ENCODE results near the gene GTPBP4.
"Not testable (repeated sequence)": the region's sequence is repeated elsewhere in the genome, so short reads cannot be mapped to it uniquely, and the experiment has no call there.

GTPBP4 gene

DNA sequence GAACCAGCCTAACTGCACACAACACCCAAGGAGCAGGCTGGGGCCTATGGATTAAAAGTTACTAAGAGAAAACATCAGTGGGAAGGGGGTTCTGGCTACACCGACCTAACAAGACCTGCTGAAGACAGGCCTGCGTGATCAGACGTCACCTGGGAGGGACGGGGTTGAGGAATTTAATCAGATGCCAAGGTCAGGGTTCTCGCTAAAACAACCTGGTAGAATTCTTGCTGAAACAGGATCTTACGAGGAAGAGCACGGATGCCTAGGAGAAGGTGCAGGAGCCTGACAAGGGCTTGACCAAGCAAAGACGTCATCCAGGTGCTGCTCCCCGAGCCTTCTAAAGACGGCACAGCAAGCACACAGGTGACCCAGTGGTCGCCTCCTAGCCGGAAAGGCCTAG is 35.9 kb downstream of the GTPBP4 start:
- no peak for DNase-seq (ENCODE audit: low spot score)

DNA sequence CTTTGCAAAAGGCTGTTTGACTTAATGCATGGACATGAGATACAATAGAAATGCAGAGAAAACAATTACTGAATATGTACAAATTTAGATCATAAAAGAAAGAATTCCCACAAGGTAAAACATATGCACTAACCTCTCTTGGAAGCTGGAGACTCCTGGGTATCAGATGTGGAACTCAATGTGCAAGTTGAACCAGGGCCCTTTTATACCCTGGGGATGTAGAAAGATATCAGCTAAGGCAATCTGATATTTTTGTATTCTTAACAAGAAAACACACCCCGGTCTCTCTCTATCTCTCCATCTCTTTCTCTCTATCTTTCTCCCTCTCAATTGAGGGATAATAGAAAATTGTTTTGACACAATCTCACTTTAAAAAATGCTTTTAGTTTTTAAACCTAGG is 37.4 kb downstream of the GTPBP4 start, which contains the start of gene IDI2:
Gene IDI2 (minus strand): TSS at position 177 of the 400 bp plus-strand sequence. CDS start 1,136 bp downstream, outside the sequence.
- no peak for DNase-seq (ENCODE audit: low spot score)

DNA sequence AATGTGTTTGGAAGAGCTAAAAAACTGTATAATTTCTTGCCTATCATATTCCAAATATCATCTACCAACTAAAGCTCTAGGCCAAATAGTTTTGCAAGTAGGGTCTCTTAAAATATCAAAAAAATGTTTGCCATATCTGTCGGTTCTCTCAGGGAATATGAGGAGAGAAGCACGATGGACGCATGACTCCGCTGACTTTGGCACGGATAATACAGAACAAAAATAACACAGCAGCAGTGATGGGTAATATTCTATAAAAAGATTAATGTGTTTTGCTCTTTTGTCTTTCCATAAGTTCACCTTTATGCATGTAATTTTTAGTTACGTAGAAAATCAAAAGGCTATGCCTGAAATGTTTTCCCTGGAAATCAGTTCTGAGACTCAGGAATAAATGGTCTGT is 38.3 kb downstream of the GTPBP4 start:
- DNase-seq (ENCODE audit: low spot score): no peak

DNA sequence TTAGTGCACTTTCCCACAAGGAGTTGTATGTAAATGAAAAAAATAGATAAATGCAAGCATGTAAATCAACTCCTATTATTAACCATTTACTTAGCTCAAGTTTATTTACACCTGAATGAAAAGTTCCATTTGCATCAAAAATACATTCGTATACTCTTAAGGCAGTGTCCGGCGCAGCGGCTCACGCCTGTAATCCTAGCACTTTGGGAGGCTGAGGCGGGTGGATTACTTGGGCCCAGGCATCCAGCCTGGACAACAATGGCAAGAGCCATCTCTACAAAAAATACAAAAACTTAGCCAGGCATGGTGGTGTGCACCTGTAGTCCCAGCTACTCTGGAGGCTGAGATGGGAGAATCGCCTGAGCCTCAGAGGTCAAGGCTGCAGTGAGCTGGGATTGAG is 41.6 kb downstream of the GTPBP4 start:
- no peak for DNase-seq (ENCODE audit: low spot score)

DNA sequence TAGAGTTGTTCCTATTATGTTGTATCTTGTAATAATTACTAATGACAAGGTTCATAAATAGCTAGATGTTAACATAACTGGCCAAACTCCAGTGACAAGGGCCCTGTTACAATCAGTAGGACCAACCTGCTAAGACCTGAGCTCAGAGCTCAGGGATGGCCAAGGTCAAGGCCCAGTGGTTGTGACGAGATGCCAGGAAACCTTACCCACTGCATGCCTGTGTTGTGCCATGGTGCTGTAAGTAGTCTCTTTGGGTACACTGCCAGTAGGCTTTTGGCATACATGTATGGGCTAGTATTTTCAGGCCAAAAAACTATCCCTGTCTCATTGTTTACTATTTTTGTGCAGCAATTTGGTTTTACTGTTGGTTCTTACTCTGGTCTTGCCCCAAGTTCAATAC is 45.4 kb downstream of the GTPBP4 start:
- DNase-seq (ENCODE audit: low spot score): no peak

DNA sequence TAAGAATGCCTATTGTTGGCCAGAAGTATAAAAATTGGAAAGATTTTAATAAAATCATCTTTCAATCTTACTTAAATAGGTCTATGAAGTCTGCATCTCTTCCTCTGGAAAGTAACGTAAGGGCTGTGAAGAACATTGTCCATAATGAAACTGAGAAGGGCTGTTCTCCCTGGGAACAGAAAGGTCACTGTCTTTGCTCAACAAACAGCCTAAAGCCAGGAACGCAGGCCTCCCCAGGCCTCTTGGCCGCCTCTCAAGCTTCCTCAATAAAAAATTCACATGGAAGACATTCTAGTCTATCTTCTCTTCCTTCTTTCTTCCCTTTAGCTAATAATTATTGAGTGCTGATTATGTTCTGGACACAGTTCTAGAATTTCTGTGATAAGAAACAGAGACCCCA is 46.5 kb downstream of the GTPBP4 start:
- no peak for DNase-seq (ENCODE audit: low spot score)

DNA sequence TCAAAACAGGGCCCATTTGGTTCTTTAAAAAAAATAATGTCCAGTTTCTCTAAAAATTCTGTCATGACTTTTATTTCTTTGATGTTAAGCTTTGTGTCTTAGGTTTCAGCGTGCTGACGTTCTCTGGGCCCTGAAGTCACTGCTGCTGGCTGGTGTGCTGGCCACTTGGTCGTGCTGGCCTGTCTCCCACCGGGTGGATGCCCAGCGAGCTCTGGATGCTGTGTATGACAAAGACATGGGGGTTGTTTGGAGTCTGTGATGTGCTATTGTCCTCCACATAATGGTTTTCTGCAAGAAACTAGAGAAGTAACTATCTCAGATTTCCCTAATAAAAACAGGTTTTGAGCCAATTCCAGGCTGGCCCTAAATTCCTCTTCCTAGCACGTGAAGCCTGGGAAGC is 47.0 kb downstream of the GTPBP4 start:
- DNase-seq (ENCODE audit: low spot score): no peak

DNA sequence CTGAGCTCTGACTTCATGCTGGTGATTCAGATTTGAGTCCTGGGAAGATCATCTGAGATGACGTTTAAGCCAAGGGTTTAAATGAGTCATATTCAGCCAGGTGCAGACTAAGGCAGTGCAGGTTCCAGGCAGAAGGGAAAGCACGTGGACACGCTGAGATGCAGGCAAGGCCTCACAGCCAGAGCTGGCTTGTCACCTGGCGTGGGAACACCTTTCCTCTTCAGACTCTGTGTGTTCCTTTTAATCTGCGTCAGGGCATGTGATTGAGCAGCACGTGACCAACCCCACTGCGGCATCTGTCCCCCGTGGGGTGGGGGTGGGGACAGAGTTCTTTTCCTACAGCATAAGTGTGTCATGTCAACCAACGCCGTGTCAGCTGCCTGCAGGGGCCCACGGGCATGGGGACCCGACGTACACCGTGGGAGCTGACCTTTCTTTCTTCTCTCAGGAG is 48.1 kb downstream of the GTPBP4 start:
- DNase-seq (ENCODE audit: low spot score): no peak

DNA sequence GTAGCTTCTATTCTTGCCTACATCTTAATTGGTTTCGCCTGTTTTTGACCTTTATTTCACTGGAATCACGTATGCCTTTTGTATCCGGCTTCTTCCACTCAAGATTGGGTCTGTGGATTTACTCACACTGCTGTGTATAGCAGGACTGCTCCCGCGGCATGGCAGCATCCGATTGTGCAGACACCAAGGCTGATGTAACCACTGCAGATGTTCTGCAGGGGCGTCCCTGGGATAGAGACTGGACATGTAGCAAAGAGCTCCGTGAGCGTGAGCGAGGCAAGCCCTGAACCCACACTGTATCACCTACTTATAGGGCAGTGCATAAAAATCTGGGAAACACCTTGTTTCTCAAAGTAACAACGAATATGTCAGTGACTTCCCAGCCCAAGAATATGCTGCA is 48.9 kb downstream of the GTPBP4 start:
- DNase-seq (ENCODE audit: low spot score): no peak

DNA sequence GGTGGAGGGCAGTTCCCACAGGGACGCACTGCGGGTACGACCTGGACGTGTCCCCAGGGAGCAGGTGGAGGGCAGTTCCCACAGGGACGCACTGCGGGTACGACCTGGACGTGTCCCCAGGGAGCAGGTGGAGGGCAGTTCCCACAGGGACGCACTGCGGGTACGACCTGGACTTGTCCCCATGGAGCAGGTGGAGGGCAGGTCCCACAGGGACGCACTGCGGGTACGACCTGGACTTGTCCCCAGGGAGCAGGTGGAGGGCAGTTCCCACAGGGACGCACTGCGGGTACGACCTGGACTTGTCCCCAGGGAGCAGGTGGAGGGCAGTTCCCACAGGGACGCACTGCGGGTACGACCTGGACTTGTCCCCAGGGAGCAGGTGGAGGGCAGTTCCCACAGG is 50.5 kb downstream of the GTPBP4 start:
- not testable (repeated sequence) for DNase-seq (ENCODE audit: low spot score)

DNA sequence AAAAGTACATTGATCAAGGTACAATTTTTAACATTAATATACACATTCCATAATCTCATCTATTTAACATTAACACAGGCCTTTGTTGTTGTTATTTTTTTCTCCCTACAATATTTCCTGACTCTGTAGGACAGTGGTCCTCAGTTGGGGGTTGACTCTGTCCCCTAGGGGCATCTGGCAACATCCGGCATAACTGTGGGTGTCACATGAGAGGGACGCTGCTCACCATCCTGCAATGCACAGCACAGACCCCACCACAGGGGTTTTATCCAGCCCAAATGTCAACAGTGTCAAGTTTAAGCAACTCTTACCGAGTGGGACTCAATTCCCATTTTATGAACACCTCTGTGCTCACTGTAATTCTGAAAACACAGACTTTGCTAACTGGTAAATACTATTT is 51.9 kb downstream of the GTPBP4 start:
- DNase-seq (ENCODE audit: low spot score): no peak

DNA sequence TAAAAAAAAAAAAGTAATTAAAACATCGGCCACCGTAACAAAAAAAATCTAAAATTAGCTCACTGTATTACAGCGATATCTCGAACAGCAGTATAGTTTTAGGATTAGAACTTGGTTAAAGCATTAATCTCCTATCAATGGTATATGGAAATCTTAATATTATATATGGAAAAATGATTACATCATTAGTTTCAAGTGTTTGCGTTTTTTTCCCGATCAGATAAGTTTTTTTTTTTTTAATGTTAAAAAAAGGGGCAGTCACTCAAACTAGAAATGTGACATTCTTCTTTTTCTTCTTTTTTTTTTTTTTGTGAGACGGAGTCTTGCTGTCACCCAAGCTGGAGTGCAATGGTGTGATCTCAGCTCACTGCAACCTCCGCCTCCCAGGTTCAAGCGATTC is 53.3 kb downstream of the GTPBP4 start:
- DNase-seq (ENCODE audit: low spot score): no peak

DNA sequence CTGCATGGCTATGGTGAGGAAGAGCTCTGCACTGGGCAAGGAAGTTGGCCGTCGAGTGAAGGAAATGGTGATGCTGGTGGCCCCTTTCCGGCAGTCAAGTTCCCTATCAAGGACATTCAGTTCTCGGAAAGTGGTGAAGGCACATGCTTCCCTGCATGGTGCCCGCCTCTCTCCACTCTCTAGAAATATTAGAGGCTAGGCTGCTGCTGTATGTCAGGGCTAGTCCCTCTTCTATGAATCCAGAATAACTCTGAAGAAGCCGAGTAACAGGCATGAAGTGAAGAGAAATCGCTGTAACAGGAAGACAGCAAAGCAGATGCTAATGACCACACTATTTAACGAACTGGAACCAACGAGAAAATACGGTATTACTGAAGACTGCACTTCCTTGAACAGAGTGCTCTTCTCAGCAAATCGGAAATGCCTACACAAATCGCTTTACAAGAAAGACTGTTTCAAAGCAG is 55.3 kb downstream of the GTPBP4 start:
- DNase-seq (ENCODE audit: low spot score): no peak

DNA sequence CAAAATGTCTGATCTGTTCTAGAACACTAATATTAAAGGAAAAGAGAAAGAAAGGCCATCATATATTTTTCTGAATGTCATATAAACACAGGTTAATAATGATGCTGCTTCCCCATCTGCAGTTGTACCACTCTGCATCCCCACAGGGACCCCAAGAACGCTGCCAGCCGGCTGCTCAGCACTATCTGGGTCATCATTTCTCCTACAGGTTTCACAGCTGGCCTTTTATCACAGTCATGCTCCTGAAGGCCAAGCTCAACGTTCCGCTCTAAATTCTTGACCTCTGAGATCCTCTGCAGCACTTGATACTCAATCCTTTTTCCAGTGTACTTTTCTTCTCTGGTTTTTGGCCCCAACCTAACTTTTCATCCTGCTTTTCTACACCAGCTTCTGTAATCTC is 55.9 kb downstream of the GTPBP4 start:
- no peak for DNase-seq (ENCODE audit: low spot score)

DNA sequence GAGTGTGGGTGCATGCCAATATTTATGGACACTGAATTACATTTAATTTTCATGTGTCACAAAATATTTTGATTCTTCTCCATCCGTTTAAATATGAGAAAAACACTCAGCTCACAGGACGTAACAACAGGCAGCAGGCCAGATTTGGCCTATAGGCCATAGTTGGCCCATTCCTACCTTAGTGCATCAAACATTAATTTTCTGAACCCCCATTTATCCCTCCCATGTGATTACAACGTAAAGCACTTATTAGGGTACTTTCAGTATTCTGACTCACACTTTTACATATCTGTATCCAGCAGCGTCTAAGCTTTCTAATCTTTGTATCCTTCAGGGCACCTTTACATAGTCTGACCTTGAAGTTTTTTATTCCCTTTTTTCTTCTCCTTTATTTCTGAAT is 56.7 kb downstream of the GTPBP4 start:
- DNase-seq (ENCODE audit: low spot score): no peak

DNA sequence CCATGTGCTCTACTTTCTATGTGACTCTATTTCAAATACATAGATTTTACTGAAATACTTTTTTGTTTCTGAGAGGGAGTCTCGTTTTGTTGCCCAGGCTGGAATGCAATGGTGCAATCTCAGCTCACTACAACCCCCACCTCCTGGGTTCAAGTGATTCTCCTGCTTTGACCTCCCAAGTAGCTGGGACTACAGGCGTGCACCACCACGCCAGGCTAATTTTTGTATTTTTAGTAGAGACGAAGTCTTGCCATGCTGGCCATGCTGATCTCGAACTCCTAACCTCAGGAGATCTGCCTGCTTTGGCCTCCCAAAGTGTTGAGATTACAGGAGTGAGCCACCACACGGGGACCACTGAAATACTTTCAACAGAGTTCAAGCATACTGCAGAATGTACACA is 57.2 kb downstream of the GTPBP4 start:
- no peak for DNase-seq (ENCODE audit: low spot score)

DNA sequence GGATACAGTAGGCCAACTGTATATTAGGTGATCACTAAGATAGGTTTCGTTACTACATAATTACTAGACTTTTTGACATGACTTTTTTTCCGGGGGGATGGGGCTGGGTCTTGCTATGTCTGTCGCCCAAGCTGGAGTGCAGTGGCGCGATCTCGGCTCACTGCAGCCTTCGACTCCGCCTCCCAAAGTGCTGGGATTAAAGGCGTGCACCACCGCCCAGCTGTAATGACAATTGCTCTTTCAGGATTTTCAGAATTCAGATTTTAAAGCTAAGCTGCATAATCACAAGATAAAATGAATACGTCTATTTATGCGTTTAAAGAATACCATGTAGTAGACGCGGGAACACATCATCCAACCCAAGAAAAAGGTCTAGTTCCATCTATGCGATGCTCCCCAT is 59.7 kb downstream of the GTPBP4 start:
- DNase-seq (ENCODE audit: low spot score): no peak

DNA sequence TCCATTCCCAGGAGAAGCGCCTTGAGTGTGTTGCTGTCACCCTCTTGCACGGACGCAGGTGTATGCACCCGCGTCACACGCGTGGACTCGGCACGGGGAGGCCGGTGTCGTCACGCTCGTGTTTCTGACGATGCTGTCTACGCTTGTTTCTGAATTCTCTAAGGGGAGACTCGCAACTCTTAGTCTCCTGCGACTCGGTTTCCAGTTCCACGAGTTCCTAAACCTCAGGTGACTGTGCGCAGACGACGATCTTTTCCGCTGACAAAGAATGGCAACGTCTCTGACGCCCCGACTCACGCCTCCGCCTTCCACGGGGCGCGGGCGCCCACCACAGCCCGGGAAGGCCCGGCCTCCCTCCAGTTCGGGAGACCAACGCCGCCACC is 60.1 kb downstream of the GTPBP4 start:
- no peak for DNase-seq (ENCODE audit: low spot score)

DNA sequence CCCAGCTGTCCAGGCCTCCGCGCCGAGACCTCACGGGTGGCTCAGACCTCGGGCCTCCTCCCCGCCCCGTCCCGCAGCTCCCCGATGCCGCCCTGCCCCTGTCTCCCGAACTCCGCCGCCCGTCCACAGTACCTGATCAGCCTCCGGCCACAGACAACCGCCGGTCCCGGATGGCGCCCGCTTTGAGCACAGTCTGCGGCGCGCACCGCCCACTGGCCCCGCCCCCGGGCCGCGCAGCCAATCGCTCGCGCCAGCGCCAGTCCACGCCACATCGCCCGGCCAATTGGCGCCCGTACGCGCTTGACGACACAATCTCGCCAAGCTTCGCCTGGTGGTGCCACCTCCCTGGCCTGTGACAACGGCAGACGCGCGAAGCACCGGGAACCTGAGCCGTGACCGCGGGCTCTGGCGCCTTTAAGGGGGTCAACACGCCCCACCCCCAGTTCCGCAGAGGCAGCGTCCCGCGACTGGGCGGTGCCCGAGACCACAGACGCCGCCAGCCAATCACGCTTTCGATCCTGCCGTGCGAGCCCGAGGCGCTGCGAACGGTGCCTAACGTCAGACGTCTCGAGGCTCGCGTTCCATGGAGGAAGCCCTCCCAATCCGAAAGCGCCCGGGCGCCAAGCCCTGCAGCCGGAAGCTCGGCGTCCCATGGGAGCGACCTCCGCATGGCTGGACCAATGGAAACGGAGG is 60.6 kb downstream of the GTPBP4 start, which contains the start of gene IDI1:
Gene IDI1 (minus strand): TSS at position 388 of the 693 bp plus-strand sequence. CDS start 116 bp downstream, at position 272.
- peak; percentile 99 for DNase-seq (ENCODE audit: low spot score)

DNA sequence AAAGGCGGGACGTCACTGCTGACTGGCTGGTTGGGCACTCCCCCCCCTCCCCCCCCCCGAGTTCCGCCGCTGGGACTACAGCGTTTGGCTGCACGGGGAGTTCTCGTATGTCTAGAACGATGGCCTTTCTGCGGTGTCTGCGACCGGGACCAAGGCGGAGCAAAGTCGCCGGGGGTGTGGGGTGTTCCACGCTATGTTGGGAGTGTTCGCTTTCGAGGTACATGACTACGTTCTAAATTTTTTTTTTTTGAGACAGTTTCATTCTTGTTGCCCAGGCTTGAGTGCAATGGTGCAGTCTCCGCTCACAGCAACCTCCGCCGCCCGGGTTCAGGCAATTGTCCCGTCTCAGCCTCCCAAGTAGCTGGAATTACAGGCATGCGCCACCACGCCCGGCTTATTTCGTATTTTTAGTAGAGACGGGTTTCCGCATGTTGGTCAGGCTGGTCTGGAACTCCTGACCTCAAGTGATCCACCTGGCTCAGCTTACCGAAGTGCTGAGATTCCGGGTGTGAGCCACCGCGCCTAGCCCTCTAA is 61.3 kb downstream of the GTPBP4 start:
- no peak for DNase-seq (ENCODE audit: low spot score)

DNA sequence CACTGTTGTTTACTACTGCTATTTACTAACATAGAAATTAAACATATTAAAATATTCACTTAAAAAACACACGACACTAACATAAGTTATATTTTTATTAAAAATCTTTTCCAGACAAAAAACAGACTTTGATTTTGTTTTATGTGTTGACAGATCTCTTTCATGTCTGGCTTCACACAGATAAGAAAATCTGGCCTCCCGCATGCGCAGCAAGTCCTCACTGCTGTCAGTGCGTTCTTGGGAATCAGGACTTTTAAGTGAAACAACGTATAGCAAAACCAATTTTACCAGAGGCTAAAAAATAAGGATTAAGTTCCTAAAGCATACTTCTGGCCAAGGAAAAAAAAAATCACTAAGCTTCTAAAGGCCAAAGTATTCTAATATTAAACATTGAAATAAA is 61.9 kb downstream of the GTPBP4 start:
- no peak for DNase-seq (ENCODE audit: low spot score)

DNA sequence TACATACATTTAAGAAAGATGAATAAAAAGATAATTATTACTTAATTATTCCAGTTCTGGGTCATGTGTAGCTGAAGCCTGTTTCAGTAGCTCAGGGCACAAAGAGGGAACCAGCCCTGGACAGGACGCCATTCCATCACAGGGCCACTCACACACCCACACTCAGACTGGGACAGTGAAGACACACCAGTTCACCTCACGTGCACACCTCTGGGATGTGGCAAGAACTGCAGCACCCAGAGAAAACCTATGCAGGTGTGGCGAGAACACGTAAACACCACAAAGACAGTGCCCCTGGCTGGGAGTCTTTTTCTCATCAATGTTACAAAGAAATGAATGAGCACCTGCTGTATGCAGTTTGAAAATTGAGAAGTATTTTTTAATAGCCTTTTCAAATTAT is 62.3 kb downstream of the GTPBP4 start:
- DNase-seq (ENCODE audit: low spot score): no peak

DNA sequence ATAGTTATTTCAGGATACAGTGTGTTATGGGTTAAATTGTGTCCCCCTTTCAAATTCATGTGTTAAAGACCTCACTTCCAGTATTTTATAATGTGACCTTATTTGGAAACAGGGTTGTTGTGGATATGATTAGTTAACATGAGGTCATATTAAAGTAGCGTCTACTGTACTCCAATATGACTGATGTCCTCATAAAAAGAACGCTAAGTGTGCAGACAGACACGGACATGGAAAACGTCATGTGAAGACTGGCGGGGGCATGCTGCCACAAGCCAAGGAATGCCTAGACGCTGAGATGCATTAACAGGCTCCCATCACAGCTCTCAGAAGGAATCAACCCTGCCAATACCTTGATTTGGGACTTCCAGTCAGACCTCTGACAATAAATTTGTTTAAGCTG is 66.5 kb downstream of the GTPBP4 start:
- no peak for DNase-seq (ENCODE audit: low spot score)

Measured in ecto neural progenitor cell (in vitro differentiated cells).